SU-DHL-6 (cell line): Measurements from ENCODE around the gene NT5C2.

Experiments used
- H2AFZ ChIP-seq: fragments of 200-600 bp; sonication (generic); 2 replicates; pipeline ENCODE4 v1.6.1; 2014; ENCODE audit warnings: low read depth, mild to moderate bottlenecking, moderate library complexity, mixed read lengths, antibody characterized with exemption, low read length; ENCODE audit not compliant: severe bottlenecking
- H3F3A ChIP-seq: fragments of 200-600 bp; shearing (Covaris generic); 2 replicates; pipeline ENCODE4 v1.6.0; 2016; ENCODE audit warnings: antibody characterized with exemption, mild to moderate bottlenecking; ENCODE audit not compliant: insufficient read depth
- H3K27ac ChIP-seq: fragments of 200-600 bp; sonication (generic); 2 replicates; pipeline ENCODE4 v1.5.1; 2016; ENCODE audit warnings: low read depth, mild to moderate bottlenecking, low read length, moderate library complexity, mixed read lengths
- H3K27me3 ChIP-seq: fragments of 200-600 bp; sonication (generic), shearing (Covaris generic); 2 replicates; pipeline ENCODE4 v1.6.0; 2014; ENCODE audit warnings: mild to moderate bottlenecking, low read length
- H3K36me3 ChIP-seq: fragments of 200-600 bp; sonication (generic); 2 replicates; pipeline ENCODE4 v1.6.1; 2014; ENCODE audit warnings: mild to moderate bottlenecking, low read length, mixed read lengths
- H3K4me2 ChIP-seq: fragments of 300-600, 200-600 bp; shearing (Covaris generic), sonication (generic); 2 replicates; pipeline ENCODE4 v1.6.0; 2014; ENCODE audit warnings: low read length, low read depth, mild to moderate bottlenecking; ENCODE audit not compliant: poor library complexity, severe bottlenecking
- H3K4me3 ChIP-seq: fragments of 200-600 bp; sonication (generic); 2 replicates; pipeline ENCODE4 v1.5.1; 2014; ENCODE audit warnings: antibody characterized with exemption, low read length, mild to moderate bottlenecking, mixed read lengths; ENCODE audit not compliant: insufficient read depth, poor library complexity, severe bottlenecking
- H3K79me2 ChIP-seq: fragments of 200-600 bp; sonication (generic); 2 replicates; pipeline ENCODE4 v1.6.1; 2014; ENCODE audit warnings: mild to moderate bottlenecking, low read length, moderate library complexity; ENCODE audit not compliant: insufficient read depth
- H3K9ac ChIP-seq: fragments of 200-600 bp; sonication (generic); 2 replicates; pipeline ENCODE4 v1.7.0; 2014; ENCODE audit warnings: mild to moderate bottlenecking, low read length
- H3K9me2 ChIP-seq: fragments of 200-600 bp; sonication (generic); replicated peaks from 2 replicates; pipeline ENCODE4 v1.6.1; 2014; ENCODE audit warnings: low read length; ENCODE audit not compliant: insufficient read depth
- H3K9me3 ChIP-seq: fragments of 200-600 bp; sonication (generic); 2 replicates; pipeline ENCODE4 v1.6.1; 2014; ENCODE audit warnings: low read length, mixed read lengths; ENCODE audit not compliant: insufficient read depth
- H4K20me1 ChIP-seq: fragments of 200-600 bp; sonication (generic); 2 replicates; pipeline ENCODE4 v1.6.1; 2014; ENCODE audit warnings: low read depth, mild to moderate bottlenecking, antibody characterized with exemption, low read length, moderate library complexity, mixed read lengths
- EZH2phosphoT487 ChIP-seq: fragments of 200-600 bp; sonication (generic), shearing (Covaris generic); conservative IDR thresholded peaks from 2 replicates; pipeline ENCODE4 v1.6.1; 2018; ENCODE audit warnings: mild to moderate bottlenecking, antibody characterized with exemption, low read length, moderate library complexity, mixed read lengths
- TF ChIP-seq, protein P1 (sequence below): fragments of 200-600 bp; sonication (generic); IDR thresholded peaks from one replicate; pipeline ENCODE4 v1.5.1; 2017; ENCODE audit warnings: antibody characterized with exemption, mild to moderate bottlenecking, low read length, moderate library complexity; ENCODE audit not compliant: insufficient read depth, poor library complexity, severe bottlenecking

The NT5C2 gene

DNA sequence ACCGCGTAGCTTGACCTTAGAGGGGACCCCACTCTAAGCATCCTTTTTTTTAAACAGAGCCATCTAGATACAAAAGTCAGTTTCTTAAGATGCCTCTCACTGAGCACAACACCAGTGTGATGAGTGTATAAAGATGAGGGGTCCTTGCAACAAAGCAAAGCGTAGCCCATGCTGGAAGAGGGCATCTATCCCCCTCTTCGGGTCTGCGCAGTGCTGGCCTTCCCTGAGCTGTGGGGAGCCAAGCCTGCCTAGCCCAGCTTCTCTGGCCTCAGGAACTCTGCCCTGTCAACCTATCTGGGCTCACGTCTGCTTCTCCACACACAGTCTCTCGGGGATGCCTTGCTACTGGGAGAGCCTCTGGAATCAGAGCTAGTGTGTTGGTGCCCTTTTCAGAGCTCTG is 114.0 kb downstream of the NT5C2 start:
- H3K9me2 ChIP-seq = no peaks in the 10 kb centered on the region
- no peak for TF ChIP-seq EZH2phosphoT487
- TF ChIP-seq, protein P1, sequence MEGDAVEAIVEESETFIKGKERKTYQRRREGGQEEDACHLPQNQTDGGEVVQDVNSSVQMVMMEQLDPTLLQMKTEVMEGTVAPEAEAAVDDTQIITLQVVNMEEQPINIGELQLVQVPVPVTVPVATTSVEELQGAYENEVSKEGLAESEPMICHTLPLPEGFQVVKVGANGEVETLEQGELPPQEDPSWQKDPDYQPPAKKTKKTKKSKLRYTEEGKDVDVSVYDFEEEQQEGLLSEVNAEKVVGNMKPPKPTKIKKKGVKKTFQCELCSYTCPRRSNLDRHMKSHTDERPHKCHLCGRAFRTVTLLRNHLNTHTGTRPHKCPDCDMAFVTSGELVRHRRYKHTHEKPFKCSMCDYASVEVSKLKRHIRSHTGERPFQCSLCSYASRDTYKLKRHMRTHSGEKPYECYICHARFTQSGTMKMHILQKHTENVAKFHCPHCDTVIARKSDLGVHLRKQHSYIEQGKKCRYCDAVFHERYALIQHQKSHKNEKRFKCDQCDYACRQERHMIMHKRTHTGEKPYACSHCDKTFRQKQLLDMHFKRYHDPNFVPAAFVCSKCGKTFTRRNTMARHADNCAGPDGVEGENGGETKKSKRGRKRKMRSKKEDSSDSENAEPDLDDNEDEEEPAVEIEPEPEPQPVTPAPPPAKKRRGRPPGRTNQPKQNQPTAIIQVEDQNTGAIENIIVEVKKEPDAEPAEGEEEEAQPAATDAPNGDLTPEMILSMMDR = no peak
- no peak overlapping the region for H3K4me3 ChIP-seq
- no peak overlapping the region for H3K4me2 ChIP-seq
- no peaks in the 10 kb centered on the region for H4K20me1 ChIP-seq
- no peaks in the 10 kb centered on the region for H3K79me2 ChIP-seq
- no peak overlapping the region for H3K9ac ChIP-seq
- H3K9me3 ChIP-seq = no peaks in the 10 kb centered on the region
- H2AFZ ChIP-seq = no peak overlapping the region
- H3F3A ChIP-seq = no peaks in the 10 kb centered on the region
- no peaks in the 10 kb centered on the region for H3K27me3 ChIP-seq
- no peak overlapping the region for H3K27ac ChIP-seq
- no peaks in the 10 kb centered on the region for H3K36me3 ChIP-seq

DNA sequence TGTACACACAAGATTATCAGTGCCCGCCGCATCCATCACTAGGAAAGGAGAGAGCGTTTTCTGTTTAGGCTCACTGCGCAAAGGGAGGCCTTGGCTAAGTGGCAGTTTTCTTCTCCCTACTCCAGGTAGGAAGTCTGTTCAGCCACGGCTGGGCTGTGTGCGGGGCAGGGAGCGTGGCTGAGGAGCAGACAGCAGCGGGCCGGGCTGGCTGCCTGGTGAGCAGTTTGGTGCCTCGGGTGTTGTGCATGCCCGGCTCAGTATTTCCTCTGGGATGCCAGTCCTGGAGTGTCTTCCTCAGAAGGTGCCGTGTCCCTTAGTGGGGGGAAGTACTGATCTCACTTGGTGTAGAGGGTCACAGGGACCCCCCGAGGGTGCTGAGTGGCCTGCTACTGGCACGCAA is 114.4 kb downstream of the NT5C2 start:
- Histone ChIP-seq H2AFZ (no peak overlapping the region), H3K79me2 (no peaks in the 10 kb centered on the region), H3K4me2 (no peak overlapping the region), H3K27ac (no peak overlapping the region), H3F3A (no peaks in the 10 kb centered on the region), H3K27me3 (no peaks in the 10 kb centered on the region), H3K9ac (no peak overlapping the region), H3K4me3 (no peak overlapping the region), H3K36me3 (no peaks in the 10 kb centered on the region), H3K9me3 (no peaks in the 10 kb centered on the region), H3K9me2 (no peaks in the 10 kb centered on the region), H4K20me1 (no peaks in the 10 kb centered on the region)
- no peak for TF ChIP-seq EZH2phosphoT487
- TF ChIP-seq, protein P1 = no peak

DNA sequence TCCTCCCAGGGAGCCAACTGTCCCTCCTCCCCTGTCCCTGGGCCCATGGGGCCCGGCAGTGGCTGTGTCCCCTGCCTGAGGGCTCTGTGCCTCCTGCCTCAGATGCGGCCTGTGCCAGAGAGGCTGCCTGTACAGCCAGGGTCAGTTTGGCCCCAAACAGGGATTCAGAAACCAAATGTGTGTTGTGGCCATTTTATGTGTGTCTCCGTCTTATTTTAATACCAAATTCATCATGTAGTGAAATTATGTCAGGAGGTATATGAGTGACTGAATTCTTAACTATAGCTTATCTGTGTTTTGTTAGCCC is 114.8 kb downstream of the NT5C2 start:
- TF ChIP-seq, protein P1 = no peak
- no peak for TF ChIP-seq EZH2phosphoT487
- Histone ChIP-seq H3K27me3 (no peaks in the 10 kb centered on the region), H3F3A (no peaks in the 10 kb centered on the region), H3K79me2 (no peaks in the 10 kb centered on the region), H3K4me3 (no peak overlapping the region), H3K27ac (no peak overlapping the region), H3K9me2 (no peaks in the 10 kb centered on the region), H4K20me1 (no peaks in the 10 kb centered on the region), H3K9me3 (no peaks in the 10 kb centered on the region), H3K4me2 (no peak overlapping the region), H3K9ac (no peak overlapping the region), H3K36me3 (no peaks in the 10 kb centered on the region), H2AFZ (no peak overlapping the region)
